Anterior cingulate cortex (tissue), 58 donors: ENCODE data around the gene BACH1.
A peak's percentile ranks its signal among the peaks of the same experiment; 100 is the strongest.

Source experiments
- DNase-seq, 58 donors: peaks; one replicate each; lab custom pipeline; 2025; lab: John Stamatoyannopoulos, UW

BACH1 gene

DNA sequence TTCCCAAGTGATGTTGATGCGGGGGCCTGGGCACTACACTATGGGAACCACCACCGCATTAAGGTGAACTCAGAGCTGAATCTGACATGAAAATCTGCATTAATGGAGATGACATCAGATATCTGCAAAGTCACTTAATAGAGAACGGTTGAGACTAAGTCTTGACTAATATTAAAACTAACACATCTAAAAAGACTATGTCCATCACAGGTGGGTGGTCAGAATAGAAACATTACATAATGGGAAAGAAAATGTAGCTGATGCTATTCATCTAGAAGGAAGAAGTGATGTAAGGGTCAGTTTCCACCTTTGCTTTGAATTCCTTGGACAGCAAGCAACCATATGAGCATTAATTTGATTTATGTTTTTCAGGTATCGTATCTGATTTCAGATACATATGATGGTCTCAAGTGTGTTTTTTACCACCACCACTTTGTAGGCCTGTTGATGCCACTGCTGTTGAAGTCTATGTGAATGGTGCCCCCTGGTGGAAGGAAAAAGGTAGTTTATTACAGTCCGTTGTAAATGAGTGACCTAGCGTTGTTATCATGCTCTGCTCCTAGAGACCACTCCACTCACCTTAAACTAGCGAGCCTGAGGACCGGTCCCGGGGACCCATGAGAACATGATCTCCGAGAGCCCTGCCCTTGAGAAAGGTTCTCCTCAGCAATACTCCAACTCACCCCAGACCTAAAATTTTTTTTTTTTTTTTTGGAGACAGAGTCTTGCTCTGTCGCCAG lies 73.5 kb downstream of the BACH1 start:
- peak in 25 of 58 donors; percentile 4 to 64 (median 15) for DNase-seq

- no peak for DNase-seq
These were observed 75.8 kb downstream of the BACH1 start for GRCh38 chr21:29374481-29374880.

DNA sequence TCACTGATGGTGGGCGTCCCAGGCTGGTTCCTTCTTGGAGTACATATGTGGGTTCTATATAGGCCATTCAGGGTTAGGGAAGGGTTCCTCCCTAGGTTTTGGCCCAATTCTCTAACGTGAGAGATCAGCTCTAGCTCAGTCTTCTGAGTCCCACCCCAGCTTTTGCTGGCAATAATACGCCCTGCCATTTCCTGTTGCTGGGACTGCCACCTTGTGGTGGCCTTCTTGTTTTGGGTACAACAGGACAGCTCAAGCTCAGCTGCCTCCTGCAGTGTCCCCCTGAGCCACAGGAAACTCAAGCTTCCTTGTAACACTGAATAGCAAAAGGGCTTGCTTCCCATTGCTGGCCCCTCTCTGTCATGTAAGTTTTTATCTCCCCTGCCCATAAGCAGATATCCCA lies 77.8 kb downstream of the BACH1 start:
- DNase-seq, result peak in 2 of 58 donors; percentile 2 to 11

DNA sequence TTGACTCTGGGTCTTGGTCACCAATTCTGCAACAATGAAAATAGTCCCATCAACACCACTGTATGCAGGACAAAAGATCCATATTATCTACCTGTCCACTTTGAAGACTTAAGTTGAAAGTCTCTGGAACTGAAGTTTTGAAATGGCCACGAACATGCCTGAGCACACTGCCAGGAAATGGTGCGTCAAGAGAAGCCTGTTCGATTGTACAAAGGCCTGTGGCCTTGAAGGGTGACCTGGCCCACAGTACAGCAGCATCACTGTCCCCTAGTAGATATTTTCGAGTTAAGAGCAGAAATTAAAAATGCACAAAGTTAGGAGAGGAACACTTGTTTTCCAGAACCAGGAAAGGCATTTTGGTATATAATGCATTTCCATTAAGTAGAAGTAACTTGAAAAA lies 78.5 kb downstream of the BACH1 start:
- no peak for DNase-seq

DNA sequence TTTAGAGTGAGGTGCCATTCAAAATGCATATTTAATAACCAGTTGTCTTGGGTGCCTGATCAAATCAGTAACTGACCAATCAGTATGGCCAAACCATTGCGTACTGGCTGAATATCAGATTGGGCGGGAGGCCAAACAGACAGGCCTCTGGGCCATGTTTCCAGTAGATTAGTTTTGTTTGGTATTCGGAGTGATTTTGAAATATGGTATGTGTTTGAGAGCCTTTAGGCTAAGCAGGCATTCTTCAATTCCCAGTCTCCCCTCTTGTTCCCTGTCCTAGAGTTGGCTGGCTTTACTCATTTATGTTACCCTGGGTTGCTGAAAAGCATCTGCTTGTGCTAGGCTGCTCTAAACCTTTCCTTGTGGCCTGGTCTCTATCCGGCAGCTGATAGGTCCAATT lies 80.1 kb downstream of the BACH1 start:
- no peak for DNase-seq

- DNase-seq, result no peak
These were observed 80.9 kb downstream of the BACH1 start for GRCh38 chr21:29379517-29380054.

- no peak for DNase-seq
These were observed 83.4 kb downstream of the BACH1 start for GRCh38 chr21:29382030-29382654.

- DNase-seq, result no peak
These were observed 86.1 kb downstream of the BACH1 start for GRCh38 chr21:29384683-29385359.

DNA sequence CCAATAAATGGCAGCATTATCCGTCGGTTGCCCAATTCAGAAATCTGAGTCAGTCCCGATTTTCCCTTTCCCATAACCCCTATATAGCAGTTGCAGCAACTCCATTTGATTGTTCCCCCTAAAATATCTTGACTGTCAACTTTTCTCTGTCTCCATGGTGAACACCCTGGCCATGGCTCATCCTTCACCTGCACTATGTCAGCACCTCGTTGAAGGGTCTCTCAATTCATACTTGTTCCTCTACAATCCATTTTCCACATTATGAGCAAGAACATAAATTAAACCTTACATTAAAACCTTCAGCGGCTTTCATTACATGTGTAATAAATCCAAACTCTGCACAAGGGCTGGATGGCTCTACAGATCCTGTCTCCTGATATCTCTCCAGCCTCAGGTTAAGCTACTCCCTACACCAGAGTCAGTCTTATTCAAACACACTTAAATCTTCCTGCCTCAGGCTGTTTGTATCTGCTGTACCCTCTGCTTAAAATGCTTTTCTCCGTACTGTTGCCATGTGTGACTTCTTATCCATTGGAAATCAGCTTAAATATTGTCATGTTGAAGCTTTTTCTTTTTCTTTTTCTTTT lies 87.3 kb downstream of the BACH1 start:
- no peak for DNase-seq

DNA sequence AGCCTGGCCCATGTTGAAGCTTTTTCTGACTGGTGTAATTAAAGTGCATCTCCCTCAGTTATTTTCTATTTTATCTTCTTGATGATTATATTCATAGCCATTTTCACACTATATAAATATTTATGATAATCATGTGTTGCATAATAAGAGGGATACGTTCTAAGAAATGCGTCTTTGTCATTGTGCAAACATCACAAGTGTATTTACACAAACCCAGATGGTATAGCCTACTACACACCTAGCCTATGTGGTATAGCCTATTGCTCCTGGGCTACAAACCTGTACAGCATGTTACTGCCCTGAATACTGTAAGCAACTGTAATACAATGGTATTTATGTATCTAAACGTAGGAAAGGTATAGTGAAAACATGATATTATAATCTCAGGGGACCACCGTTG lies 88.1 kb downstream of the BACH1 start:
- DNase-seq, result no peak

GRCh38 chr21:29387598-29387997 lies 88.9 kb downstream of the BACH1 start:
- DNase-seq, result no peak

DNA sequence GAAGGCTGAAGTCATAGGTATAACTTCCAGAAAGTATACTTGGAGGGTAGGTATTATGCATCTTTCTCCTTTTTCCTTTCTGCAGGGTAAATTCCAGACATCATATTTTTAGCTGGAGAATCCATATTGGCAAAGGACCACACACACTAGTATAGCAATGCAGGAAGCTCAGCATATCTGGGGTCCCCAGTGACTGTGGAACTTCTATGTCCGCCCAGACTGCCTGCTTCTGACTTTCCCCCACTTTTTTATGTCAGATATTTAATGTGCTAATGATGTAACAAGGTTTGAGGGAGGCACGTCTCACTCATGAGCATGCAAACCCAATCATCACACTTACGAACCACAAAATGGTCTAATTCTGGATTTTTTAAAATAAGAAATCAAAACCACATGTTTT lies 90.4 kb downstream of the BACH1 start:
- no peak for DNase-seq

- no peak for DNase-seq
These were observed 92.1 kb downstream of the BACH1 start for GRCh38 chr21:29390778-29391177.

- DNase-seq, result no peak
These were observed 95.3 kb downstream of the BACH1 start for GRCh38 chr21:29394051-29394450.
